SU-DHL-6 (cell line): ENCODE data around the gene ANXA4.
"Not testable (repeated sequence)": the region's sequence is repeated elsewhere in the genome, so short reads cannot be mapped to it uniquely, and the experiment has no call there.

ENCODE experiments used
- EZH2phosphoT487 ChIP-seq: fragments of 200-600 bp; sonication (generic), shearing (Covaris generic); conservative IDR thresholded peaks from 2 replicates; pipeline ENCODE4 v1.6.1; 2018; ENCODE audit warnings: mild to moderate bottlenecking, antibody characterized with exemption, low read length, moderate library complexity, mixed read lengths
- TF ChIP-seq, protein P1 (sequence below): fragments of 200-600 bp; sonication (generic); IDR thresholded peaks from one replicate; pipeline ENCODE4 v1.5.1; 2017; ENCODE audit warnings: antibody characterized with exemption, mild to moderate bottlenecking, low read length, moderate library complexity; ENCODE audit not compliant: insufficient read depth, poor library complexity, severe bottlenecking

DNA sequence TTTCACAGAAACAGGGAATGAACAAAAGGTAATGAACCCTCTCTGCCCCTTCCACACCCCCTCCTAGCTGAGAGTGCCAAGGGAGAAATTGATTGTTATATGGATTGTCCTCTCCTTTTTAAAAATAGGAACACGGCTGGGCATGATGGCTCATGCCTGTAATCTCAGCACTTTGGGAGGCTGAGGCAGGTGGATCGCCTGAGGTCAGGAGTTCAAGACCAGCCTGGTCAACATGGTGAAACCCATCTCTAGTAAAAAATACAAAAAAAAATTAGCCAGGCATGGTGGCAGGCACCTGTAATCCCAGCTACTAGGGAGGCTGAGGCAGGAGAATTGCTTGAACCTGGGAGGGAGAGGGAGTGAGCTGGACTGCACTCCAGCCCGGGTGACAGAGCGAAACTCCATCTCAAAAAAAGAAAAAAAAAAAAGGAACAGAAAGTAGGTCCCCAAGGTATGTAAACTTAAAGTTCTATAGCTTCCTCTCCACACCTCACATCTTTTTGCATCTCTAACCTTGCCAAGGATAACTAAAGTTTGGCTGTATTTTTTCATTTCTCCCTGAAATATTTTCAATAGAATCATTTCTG is 60.9 kb downstream of the ANXA4 start:
- TF ChIP-seq, protein P1, sequence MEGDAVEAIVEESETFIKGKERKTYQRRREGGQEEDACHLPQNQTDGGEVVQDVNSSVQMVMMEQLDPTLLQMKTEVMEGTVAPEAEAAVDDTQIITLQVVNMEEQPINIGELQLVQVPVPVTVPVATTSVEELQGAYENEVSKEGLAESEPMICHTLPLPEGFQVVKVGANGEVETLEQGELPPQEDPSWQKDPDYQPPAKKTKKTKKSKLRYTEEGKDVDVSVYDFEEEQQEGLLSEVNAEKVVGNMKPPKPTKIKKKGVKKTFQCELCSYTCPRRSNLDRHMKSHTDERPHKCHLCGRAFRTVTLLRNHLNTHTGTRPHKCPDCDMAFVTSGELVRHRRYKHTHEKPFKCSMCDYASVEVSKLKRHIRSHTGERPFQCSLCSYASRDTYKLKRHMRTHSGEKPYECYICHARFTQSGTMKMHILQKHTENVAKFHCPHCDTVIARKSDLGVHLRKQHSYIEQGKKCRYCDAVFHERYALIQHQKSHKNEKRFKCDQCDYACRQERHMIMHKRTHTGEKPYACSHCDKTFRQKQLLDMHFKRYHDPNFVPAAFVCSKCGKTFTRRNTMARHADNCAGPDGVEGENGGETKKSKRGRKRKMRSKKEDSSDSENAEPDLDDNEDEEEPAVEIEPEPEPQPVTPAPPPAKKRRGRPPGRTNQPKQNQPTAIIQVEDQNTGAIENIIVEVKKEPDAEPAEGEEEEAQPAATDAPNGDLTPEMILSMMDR, result not testable (repeated sequence)
- not testable (repeated sequence) for TF ChIP-seq EZH2phosphoT487
